ENCODE data around the gene PSMD2. TPM values are rescaled to one million over a fixed set of nuclear protein-coding genes. Genes with fewer than 3 reads are reported as not detected.
A peak's percentile ranks its signal among the peaks of the same experiment; 100 is the strongest.

Gene PSMD2
- total and polyA plus RNA-seq, 4 donors = 78.7 to 222 (median 166) TPM

DNA sequence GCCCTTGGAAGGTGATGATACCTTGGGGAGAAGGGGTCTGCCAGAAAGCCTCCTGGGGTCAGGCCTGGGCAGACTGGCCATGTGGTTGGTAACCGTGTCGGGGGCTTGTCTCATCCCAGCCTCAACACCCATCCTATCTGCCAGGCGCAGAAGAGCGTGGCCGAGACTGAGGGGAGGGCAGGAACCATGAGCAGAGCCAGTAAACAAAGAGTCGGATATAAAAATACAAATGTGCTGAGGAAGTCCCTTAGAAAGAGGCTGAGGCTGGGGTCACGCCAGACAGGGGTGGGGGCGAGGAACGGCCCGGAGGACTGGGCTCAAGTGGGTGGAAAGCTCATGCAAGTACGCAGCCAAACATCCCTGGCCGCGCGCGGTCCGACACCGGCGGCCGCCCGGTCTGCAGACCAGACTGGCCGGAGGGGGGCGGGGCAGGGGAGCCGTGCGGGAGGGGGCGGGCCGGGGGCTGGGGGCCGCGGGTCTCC lies 39.6 kb upstream of the PSMD2 start:
- H3K36me3 ChIP-seq (ENCODE audit: control insufficient read depth in 4 of 4, insufficient read depth in 4 of 4, low read length in 4 of 4) = peaks cover 0 to 4% (median 0%) of the 10 kb centered on the region in 4 donors
- DNase-seq (no peak), ATAC-seq (ENCODE audit: insufficient read depth, low FRiP score) (no peak)
- no peak overlapping the region for H3K27ac ChIP-seq (ENCODE audit: low read depth in 1 of 2, low read length in 1 of 2)
- peaks cover 0 to 28% (median 5%) of the 10 kb centered on the region in 5 donors for H3K4me1 ChIP-seq (ENCODE audit: control insufficient read depth in 5 of 5, insufficient read depth in 5 of 5, low read length in 5 of 5)
- 19 to 26% methylated on average over 17 to 28 of the region's 28 CpGs for WGBS, 2 donors
- H3K9ac ChIP-seq (ENCODE audit: insufficient read depth in 1 of 2, low read length in 2 of 2) = no peak overlapping the region
- TF ChIP-seq, protein P1, sequence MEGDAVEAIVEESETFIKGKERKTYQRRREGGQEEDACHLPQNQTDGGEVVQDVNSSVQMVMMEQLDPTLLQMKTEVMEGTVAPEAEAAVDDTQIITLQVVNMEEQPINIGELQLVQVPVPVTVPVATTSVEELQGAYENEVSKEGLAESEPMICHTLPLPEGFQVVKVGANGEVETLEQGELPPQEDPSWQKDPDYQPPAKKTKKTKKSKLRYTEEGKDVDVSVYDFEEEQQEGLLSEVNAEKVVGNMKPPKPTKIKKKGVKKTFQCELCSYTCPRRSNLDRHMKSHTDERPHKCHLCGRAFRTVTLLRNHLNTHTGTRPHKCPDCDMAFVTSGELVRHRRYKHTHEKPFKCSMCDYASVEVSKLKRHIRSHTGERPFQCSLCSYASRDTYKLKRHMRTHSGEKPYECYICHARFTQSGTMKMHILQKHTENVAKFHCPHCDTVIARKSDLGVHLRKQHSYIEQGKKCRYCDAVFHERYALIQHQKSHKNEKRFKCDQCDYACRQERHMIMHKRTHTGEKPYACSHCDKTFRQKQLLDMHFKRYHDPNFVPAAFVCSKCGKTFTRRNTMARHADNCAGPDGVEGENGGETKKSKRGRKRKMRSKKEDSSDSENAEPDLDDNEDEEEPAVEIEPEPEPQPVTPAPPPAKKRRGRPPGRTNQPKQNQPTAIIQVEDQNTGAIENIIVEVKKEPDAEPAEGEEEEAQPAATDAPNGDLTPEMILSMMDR (IDR thresholded peaks at IDR 0.05; ENCODE audit: control extremely low read depth, extremely low read depth) = no peak
- H3K9me3 ChIP-seq (ENCODE audit: control insufficient read depth in 4 of 4, insufficient read depth in 3 of 4, low read length in 3 of 4) = no peaks in the 10 kb centered on the region
- H3K4me3 ChIP-seq = no peak overlapping the region
- peaks cover 0 to 39% (median 25%) of the 10 kb centered on the region in 3 donors for H3K27me3 ChIP-seq (ENCODE audit: control insufficient read depth in 3 of 3, insufficient read depth in 3 of 3, low read length in 2 of 3)

DNA sequence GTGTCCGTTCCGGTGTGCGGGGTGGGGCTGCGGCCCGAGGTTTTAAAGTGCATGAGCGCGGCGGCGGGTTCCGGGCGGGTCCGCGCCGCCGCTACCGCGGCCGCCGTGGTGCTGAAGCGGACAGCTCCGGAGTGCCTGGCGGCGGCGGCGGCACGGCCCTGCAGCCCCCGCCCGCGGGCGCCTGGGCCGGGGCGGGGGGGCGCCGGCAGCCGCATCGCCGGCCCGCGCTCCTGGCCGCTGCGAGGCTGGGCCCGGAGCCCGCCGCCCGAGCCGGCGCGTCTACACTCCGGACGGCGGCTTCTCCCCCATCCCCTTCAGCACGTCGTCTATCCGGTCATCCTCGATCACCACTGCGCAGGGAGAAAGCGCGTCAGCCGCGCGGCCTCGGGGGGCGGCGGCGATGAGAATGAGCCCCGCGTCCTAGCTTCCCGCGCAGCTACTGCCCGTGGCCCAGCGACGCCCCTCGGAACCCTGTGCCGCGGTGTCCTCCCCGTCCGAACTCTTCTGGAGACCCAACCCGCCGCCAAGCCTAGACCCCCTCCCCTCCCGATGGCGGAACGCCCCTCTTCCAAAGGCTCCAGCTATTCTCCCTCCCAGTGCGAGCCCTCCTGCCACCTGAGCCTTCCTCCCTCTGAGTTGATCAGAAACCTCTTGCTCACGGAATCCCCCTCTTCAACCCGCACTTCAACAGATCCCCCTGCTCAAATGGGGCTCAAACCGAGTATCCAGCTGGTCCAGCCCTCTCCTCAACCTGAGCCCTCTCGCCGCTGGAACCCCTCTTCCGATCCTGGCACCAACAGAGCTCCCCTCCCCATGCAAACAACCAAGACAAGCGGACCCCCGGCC lies 38.9 kb upstream of the PSMD2 start:
- TF ChIP-seq, protein P1 (IDR thresholded peaks at IDR 0.05; ENCODE audit: control extremely low read depth, extremely low read depth) = no peak
- 1 to 3% methylated on average over 59 to 91 of the region's 91 CpGs for WGBS, 2 donors
- Histone ChIP-seq H3K36me3 (ENCODE audit: control insufficient read depth in 4 of 4, insufficient read depth in 4 of 4, low read length in 4 of 4) (peaks cover 0 to 4% (median 0%) of the 10 kb centered on the region in 4 donors), H3K9ac (ENCODE audit: insufficient read depth in 1 of 2, low read length in 2 of 2) (no peak overlapping the region), H3K4me3 (no peak overlapping the region), H3K9me3 (ENCODE audit: control insufficient read depth in 4 of 4, insufficient read depth in 3 of 4, low read length in 3 of 4) (no peaks in the 10 kb centered on the region), H3K27me3 (ENCODE audit: control insufficient read depth in 3 of 3, insufficient read depth in 3 of 3, low read length in 2 of 3) (peaks cover 0 to 43% (median 30%) of the 10 kb centered on the region in 3 donors), H3K27ac (ENCODE audit: low read depth in 1 of 2, low read length in 1 of 2) (no peak overlapping the region), H3K4me1 (ENCODE audit: control insufficient read depth in 5 of 5, insufficient read depth in 5 of 5, low read length in 5 of 5) (peaks cover 0 to 28% (median 5%) of the 10 kb centered on the region in 5 donors)
- DNase-seq (peak; percentile 21 to 59 (median 34)), ATAC-seq (ENCODE audit: insufficient read depth, low FRiP score) (peak; percentile 75)

DNA sequence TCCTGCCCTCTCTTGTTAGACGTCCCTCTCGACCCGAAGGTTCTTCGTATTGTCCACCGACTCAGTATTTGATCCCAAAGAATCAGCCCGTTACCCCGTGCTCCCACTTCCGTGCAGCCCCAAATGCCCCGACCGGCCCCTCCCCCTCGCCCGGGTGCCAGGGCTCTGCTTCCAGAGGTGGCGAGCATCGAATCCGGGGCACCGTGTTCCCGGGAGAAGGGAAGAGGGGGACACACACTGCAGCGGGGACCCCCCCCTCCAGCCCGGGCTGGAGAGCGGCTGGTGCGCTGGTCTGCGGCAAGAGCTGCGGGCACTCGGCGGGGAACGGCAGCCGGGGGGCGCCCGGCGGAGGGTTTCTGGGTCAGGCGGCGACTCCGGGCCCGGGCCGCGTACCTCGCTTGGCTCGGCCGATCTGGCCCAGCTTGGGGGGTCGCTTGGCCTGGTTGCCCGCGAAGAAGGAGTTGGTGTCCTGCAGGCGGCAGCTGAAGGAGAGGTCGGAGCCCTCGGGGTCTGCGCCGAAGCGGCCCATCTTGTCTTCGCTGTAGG lies 38.2 kb upstream of the PSMD2 start:
- H3K27ac ChIP-seq (ENCODE audit: low read depth in 1 of 2, low read length in 1 of 2) = no peak overlapping the region
- H3K4me3 ChIP-seq = peak overlapping the region; percentile 25
- ATAC-seq (ENCODE audit: insufficient read depth, low FRiP score) (no peak), DNase-seq (no peak)
- H3K4me1 ChIP-seq (ENCODE audit: control insufficient read depth in 5 of 5, insufficient read depth in 5 of 5, low read length in 5 of 5) = peaks cover 0 to 28% (median 5%) of the 10 kb centered on the region in 5 donors
- no peak overlapping the region for H3K9ac ChIP-seq (ENCODE audit: insufficient read depth in 1 of 2, low read length in 2 of 2)
- H3K36me3 ChIP-seq (ENCODE audit: control insufficient read depth in 4 of 4, insufficient read depth in 4 of 4, low read length in 4 of 4) = peaks cover 0 to 4% (median 0%) of the 10 kb centered on the region in 4 donors
- H3K9me3 ChIP-seq (ENCODE audit: control insufficient read depth in 4 of 4, insufficient read depth in 3 of 4, low read length in 3 of 4) = no peaks in the 10 kb centered on the region
- H3K27me3 ChIP-seq (ENCODE audit: control insufficient read depth in 3 of 3, insufficient read depth in 3 of 3, low read length in 2 of 3) = peaks cover 0 to 48% (median 31%) of the 10 kb centered on the region in 3 donors
- 1 to 2% methylated on average over 39 to 49 of the region's 49 CpGs for WGBS, 2 donors
- TF ChIP-seq, protein P1 (IDR thresholded peaks at IDR 0.05; ENCODE audit: control extremely low read depth, extremely low read depth) = no peak
